GM12878 (cell line): ENCODE data around the gene ARHGEF7. TPM values are rescaled to one million over a fixed set of nuclear protein-coding genes. Genes with fewer than 3 reads are reported as not detected.

ENCODE experiments used
- ATAC-seq: fragments of 200-7000 bp; cut with Tn5 transposase; 3 replicates; pipeline ENCODE4 v1.9.1; 2020; ENCODE audit warnings: mild to moderate bottlenecking, moderate library complexity
- BruUV-seq: library from RNA; stranded (reverse); fragments of 400-500 nt; replicated peaks from 2 replicates; lab custom pipeline; 2021; lab: Mats Ljungman, UMichigan
- CTCF ChIA-PET: fragments of 300-600 bp; sonication (Branson Sonifier 250); formaldehyde crosslinking; extraction: SDS; loops from one replicate; lab custom pipeline; 2021; ENCODE audit warnings: inconsistent platforms; lab: Yijun Ruan, JAX
- POLR2A ChIA-PET: fragments of 350-600 bp; formaldehyde crosslinking; extraction: SDS; loops from one replicate; lab custom pipeline; 2021; ENCODE audit warnings: inconsistent platforms; lab: Charles Lee
- RAD21 ChIA-PET: fragments of 300-600 bp; sonication (Branson Sonifier 250); formaldehyde crosslinking; loops from one replicate; lab custom pipeline; 2023; ENCODE audit warnings: antibody characterized with exemption; ENCODE audit not compliant: unreplicated experiment; lab: Charles Lee
- SMC1A ChIA-PET: fragments of 300-600 bp; sonication (Branson Sonifier 250); formaldehyde crosslinking; loops from one replicate; lab custom pipeline; 2023; ENCODE audit not compliant: unreplicated experiment, uncharacterized antibody; lab: Charles Lee
- DNase-seq: peaks from one replicate; pipeline ENCODE4 v3.0.0-alpha.2; 2011; ENCODE audit warnings: low read depth, low spot score
- FAIRE-seq: peaks from 3 replicates; lab custom pipeline; 2011; peaks lifted over from hg19 to GRCh38; lab: Jason Lieb, UNC
- H2AFZ ChIP-seq: 2 replicates; pipeline ENCODE4 v1.6.0; 2011; ENCODE audit warnings: low read depth, low read length, control low read depth; ENCODE audit not compliant: control insufficient read depth
- H3K27ac ChIP-seq: 2 replicates; pipeline ENCODE4 v1.5.1; 2011; ENCODE audit warnings: control low read depth; ENCODE audit not compliant: control insufficient read depth, insufficient read depth
- H3K27me3 ChIP-seq, 2 experiments: replicated peaks in 1 of 2; 2 replicates each; pipeline versions ENCODE4 v1.6.0 to v1.6.1; 2011; ENCODE audit warnings: low read length in 1 of 2; ENCODE audit not compliant: control insufficient read depth in 2 of 2, insufficient read depth in 2 of 2
- H3K36me3 ChIP-seq, 2 experiments: 2 replicates each; pipeline ENCODE4 v1.5.1; 2011; ENCODE audit warnings: low read length in 1 of 2; ENCODE audit not compliant: control insufficient read depth in 2 of 2, insufficient read depth in 2 of 2
- H3K4me1 ChIP-seq: 2 replicates; pipeline ENCODE4 v1.6.1; 2011; ENCODE audit warnings: mild to moderate bottlenecking, low read length, moderate library complexity, mixed read lengths; ENCODE audit not compliant: control insufficient read depth, insufficient read depth
- H3K4me2 ChIP-seq: 2 replicates; pipeline ENCODE4 v1.6.0; 2011; ENCODE audit warnings: control low read depth; ENCODE audit not compliant: control insufficient read depth, insufficient read depth
- H3K4me3 ChIP-seq: fragments of 200-600 bp; sonication (generic); 2 replicates; pipeline ENCODE4 v1.5.1; 2016
- H3K79me2 ChIP-seq: 2 replicates; pipeline ENCODE4 v1.6.0; 2011; ENCODE audit warnings: low read length; ENCODE audit not compliant: control insufficient read depth, insufficient read depth
- H3K9ac ChIP-seq: 2 replicates; pipeline ENCODE4 v1.8.0; 2011; ENCODE audit warnings: low read length, control low read depth, mixed read lengths; ENCODE audit not compliant: control insufficient read depth, insufficient read depth
- H3K9me3 ChIP-seq: replicated peaks from 3 replicates; pipeline ENCODE4 v1.5.1; 2011; ENCODE audit warnings: mild to moderate bottlenecking, low read length; ENCODE audit not compliant: control insufficient read depth, insufficient read depth
- H4K20me1 ChIP-seq: 2 replicates; pipeline ENCODE4 v1.6.0; 2011; ENCODE audit not compliant: control insufficient read depth, insufficient read depth
- FOXM1 ChIP-seq: IDR thresholded peaks from 2 replicates; pipeline ENCODE4 v1.6.1; 2012; ENCODE audit warnings: low read depth, mild to moderate bottlenecking, inconsistent platforms, low read length, moderate library complexity
- KLF5 ChIP-seq: fragments of 450-650 bp; IDR thresholded peaks from 2 replicates; pipeline ENCODE4 v1.6.1; 2014; ENCODE audit warnings: mild to moderate bottlenecking; ENCODE audit not compliant: partially characterized antibody
- NFXL1 ChIP-seq: fragments of 450-650 bp; IDR thresholded peaks from 2 replicates; pipeline ENCODE4 v1.6.1; 2017; ENCODE audit warnings: antibody characterized with exemption, mild to moderate bottlenecking, borderline replicate concordance
- PRDM15 ChIP-seq: fragments of 450-650 bp; formaldehyde crosslinking; IDR thresholded peaks from 2 replicates; pipeline ENCODE4 v1.4.0; 2020; ENCODE audit warnings: mild to moderate bottlenecking, moderate library complexity
- STAT1 ChIP-seq: fragments of 450-650 bp; conservative IDR thresholded peaks from 2 replicates; pipeline ENCODE4 v1.6.1; 2014; ENCODE audit warnings: antibody characterized with exemption, mild to moderate bottlenecking
- USF2 ChIP-seq: IDR thresholded peaks from 2 replicates; pipeline ENCODE4 v1.6.1; 2011; ENCODE audit warnings: low read depth, low read length, improper control_type of control experiment, borderline replicate concordance
- ZNF384 ChIP-seq: IDR thresholded peaks from 2 replicates; pipeline ENCODE4 v1.6.1; 2012; ENCODE audit warnings: low read depth, mild to moderate bottlenecking, low read length, improper control_type of control experiment, borderline replicate concordance
- WGBS: methylation state at CpG from one replicate; pipeline ENCODE4 v1.1.6; 2016; ENCODE audit warnings: low lambda C conversion rate; ENCODE audit not compliant: insufficient replicate concordance, insufficient coverage; ENCODE audit errors: missing lambda C conversion rate; 5-methylcytosine and 5-hydroxymethylcytosine counted together
- in situ Hi-C: fragments of 300-500 bp; cut with MboI; formaldehyde crosslinking; loops from 9 replicates; pipeline ENCODE4 v1.14.3; 2018; ENCODE audit warnings: mixed read lengths
- intact Hi-C: fragments of 100-400 bp; cut with micrococcal nuclease; formaldehyde crosslinking; loops from one replicate; pipeline ENCODE4 v1.14.2; 2022; ENCODE audit not compliant: unreplicated experiment
- polyA plus RNA-seq, 11 experiments: library from polyadenylated mRNA; depleted of rRNA in 4 of 11; unstranded in 6 of 11; stranded (reverse) in 5 of 11; fragments of >200 nt; fragmentation: Nextera tagmentation in 4 of 11; fragmentation: Illumina TruSeq in 1 of 11; extraction: Ambion mirVana in 4 of 11; extraction: Trizol in 1 of 11; gene quantifications; 1 replicate in 1 of 11; 2 replicates in 10 of 11; pipeline versions ENCODE4 v1.2.1 to v1.2.3, GENCODE V29; 2011 to 2016; ENCODE audit warnings: inconsistent platforms in 2 of 11, missing spikeins in 2 of 11, low read depth in 1 of 11
- total RNA-seq, 4 experiments: library from RNA; depleted of rRNA in 3 of 4; stranded (reverse); fragments of >200 nt in 3 of 4; fragmentation: Illumina TruSeq in 1 of 4; extraction: Trizol in 1 of 4; gene quantifications; 2 replicates each; pipeline versions ENCODE4 v1.2.1 to v1.2.3, GENCODE V29; 2013 to 2021

The ARHGEF7 gene
- total and polyA plus RNA-seq, 10 of the 15 experiments (the other 5 are each of a cell fraction or from before 2014, with no cell fraction given) = 4.7 to 65.5 (median 36.6) TPM

GRCh38 chr13:111326621-111326965 lies 211.5 kb downstream of the ARHGEF7 start (continued):
- TF ChIP-seq USF2 (no peak), STAT1 (no peak), PRDM15 (no peak), FOXM1 (no peak), NFXL1 (no peak)

GRCh38 chr13:111326981-111327642 lies 212.0 kb downstream of the ARHGEF7 start:
- Histone ChIP-seq H3K9ac (no peak overlapping the region), H2AFZ (no peak overlapping the region), H3K36me3 (no peaks in the 10 kb centered on the region), H3K27ac (no peak overlapping the region), H3K4me3 (no peak overlapping the region), H3K27me3 (no peaks in the 10 kb centered on the region), H3K4me1 (no peaks in the 10 kb centered on the region; the same call in 1 of the 2 replicates), H4K20me1 (no peaks in the 10 kb centered on the region), H3K79me2 (no peaks in the 10 kb centered on the region), H3K4me2 (no peak overlapping the region), H3K9me3 (no peaks in the 10 kb centered on the region)
- ChIA-PET POLR2A (no interaction called here), RAD21 (no interaction called here), CTCF (no interaction called here), SMC1A (no interaction called here)
- WGBS = 59% methylated on average over 15 of the region's 16 CpGs
- BruUV-seq = no TSS peak
- no peak for ATAC-seq
- no peak for DNase-seq
- in situ Hi-C loops (no loop called here), intact Hi-C loops (no loop called here)
- no peak for FAIRE-seq
- no peak for TF ChIP-seq ZNF384
- TF ChIP-seq KLF5 = no peak
